ENCODE measurements around the gene SLC25A52.
"Not testable (repeated sequence)": the region's sequence is repeated elsewhere in the genome, so short reads cannot be mapped to it uniquely, and the experiment has no call there.

SLC25A52 gene

GRCh38 chr18:31740180-31740579, 20.5 kb downstream of the SLC25A52 start:
- no peak for ATAC-seq

GRCh38 chr18:31739651-31740050, 21.0 kb downstream of the SLC25A52 start:
- ATAC-seq, result no peak
- DNase-seq, result no peak

More at GRCh38 chr18:31740180-31740579, 20.5 kb downstream of the SLC25A52 start:
- DNase-seq, result no peak

GRCh38 chr18:31738460-31739407, 21.9 kb downstream of the SLC25A52 start:
- no peak for ATAC-seq
- no peak for DNase-seq

- ATAC-seq (no peak), DNase-seq (no peak)
Observed at GRCh38 chr18:31736630-31737029, 24.1 kb downstream of the SLC25A52 start.

- ATAC-seq (no peak), DNase-seq (no peak)
Observed at GRCh38 chr18:31731628-31732027, 29.1 kb downstream of the SLC25A52 start.

DNA sequence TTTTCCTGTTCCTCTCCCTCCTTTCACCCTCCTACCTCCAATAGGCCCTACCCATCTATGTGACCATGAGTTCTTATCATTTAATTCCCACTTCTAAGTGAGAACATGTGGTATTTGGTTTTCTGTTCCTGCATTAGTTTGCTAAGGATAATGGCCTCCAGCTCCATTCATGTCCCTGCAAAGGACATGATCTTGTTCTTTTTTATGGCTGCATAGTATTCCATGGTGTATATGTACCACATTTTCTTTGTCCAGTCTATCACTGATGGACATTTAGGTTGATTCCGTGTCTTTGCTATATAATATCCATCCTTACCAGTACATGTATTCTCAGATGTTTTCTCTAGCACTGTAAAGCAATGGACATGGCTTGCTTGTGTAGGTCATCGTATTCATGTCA, 31.5 kb downstream of the SLC25A52 start:
- not testable (repeated sequence) for DNase-seq, ATAC-seq

GRCh38 chr18:31723990-31724711, 36.5 kb downstream of the SLC25A52 start:
- ATAC-seq, result peak; percentile 20
- no peak for DNase-seq

DNA sequence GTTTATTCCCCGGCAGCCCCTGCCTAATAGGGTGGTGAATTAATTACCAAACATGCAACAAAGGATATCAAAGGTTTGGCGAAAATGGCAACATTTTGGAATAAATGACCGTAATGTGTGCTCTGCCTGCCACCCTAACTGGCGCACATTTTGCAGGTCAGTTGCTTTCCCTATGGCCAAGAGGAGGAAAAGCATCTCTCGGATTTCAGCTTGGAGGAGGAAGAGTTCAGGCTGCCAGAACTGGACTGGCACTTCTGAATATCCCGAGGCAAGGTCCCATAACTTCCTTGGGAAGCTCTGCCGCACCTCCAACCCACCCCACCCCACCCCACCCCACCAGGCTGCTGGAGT, 37.1 kb downstream of the SLC25A52 start:
- no peak for DNase-seq
- no peak for ATAC-seq

DNA sequence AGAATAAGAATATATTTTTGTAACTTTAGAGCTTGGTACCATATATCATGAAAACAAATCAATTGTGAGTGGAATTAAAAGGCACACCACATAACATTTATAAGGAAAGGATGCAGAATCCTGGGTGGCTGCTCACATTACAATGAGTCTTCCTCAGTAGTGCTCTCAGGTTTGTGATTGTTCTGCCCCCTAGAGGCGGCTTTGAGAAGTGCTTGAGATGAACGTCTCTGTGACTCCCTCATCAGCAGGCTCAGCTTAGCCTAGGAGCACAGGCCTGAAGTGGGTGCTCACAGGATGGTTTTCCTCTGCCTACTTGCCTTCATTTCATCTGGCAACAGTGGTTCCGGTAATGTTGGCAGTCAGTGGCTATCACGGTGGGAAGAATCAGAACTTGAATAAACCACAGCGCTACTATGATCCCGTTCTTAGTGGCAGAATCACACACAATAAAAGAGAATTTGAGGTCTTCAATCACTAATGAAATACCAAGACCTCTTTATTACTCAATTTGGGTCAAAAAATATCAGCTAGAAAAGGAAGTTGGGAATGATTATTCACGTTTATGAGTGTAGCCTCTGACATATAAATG, 38.2 kb downstream of the SLC25A52 start:
- DNase-seq (peak; percentile 79), ATAC-seq (peak; percentile 88)

GRCh38 chr18:31721601-31722000, 39.1 kb downstream of the SLC25A52 start:
- DNase-seq (no peak), ATAC-seq (no peak)

- ATAC-seq, result no peak
- no peak for DNase-seq
Observed at GRCh38 chr18:31720867-31721266, 39.8 kb downstream of the SLC25A52 start.

DNA sequence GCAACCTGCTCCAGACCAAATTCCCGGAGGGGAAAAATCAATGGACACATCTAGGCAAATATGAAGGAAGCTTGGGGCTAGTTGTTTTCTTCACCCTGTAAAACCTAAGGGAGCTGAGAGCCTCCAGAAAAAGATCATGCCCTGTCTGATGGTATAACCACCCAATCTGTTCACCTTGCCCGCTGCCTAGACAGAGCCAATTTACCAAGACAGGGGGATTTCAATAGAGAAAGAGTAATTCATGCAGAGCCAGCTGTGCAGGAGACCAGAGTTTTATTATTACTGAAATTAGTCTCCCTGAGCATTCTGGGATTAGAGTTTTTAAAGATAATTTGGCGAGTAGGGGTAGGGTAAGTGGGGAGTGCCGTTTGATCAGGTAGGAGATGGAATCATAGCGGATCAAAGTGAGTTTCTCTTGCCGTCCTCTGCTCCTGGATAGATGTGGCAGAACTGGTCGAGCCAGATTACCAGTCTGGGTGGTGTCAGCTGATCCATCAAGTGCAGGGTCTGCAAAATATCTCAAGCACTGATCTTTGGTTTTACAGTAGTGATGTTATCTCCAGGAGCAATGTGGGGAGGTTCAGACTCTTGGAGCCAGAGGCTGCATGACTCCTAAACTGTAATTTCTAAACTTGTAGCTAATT, 41.2 kb downstream of the SLC25A52 start:
- DNase-seq (no peak), ATAC-seq (no peak)

- DNase-seq, result no peak
- no peak for ATAC-seq
Observed at GRCh38 chr18:31718386-31718785, 42.3 kb downstream of the SLC25A52 start.

DNA sequence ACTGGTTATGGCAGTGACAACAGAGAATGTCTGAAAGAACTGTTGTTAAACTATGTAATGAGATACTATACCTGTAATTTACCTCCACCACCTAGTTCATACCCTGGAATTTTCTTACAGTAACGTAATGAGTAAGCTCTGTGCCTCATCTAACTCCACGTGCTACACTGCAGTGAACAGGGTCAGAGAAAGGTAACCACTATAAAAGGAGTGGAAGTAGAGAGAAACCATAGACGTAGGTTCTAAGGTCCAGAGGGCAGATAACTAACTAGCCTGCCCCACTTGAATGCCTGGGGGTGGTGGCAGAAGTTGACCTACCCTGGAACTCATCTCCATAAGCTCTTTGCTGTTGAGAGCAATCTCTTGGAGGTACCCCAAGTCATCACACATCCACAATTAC, 44.3 kb downstream of the SLC25A52 start:
- no peak for ATAC-seq
- no peak for DNase-seq

- ATAC-seq (no peak), DNase-seq (no peak)
Observed at GRCh38 chr18:31711365-31712172, 49.1 kb downstream of the SLC25A52 start.

DNA sequence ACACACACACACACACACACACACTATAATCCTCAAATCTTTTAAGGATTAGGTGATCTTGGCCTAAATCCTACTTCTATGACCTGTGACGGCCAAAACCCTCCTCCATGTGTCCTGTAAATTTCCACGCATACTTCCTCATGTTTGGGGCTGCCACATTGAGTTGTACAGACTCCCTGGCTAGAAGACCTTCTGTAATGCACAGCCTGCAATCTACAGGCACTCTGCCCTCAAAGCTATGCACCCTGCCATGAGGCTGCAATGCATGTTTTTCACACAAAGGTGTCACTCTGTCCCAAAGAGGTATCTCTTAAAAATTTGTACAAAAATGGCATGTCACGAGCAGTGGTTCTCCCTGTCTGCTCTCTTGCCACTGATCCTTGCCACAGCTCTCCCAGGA, 49.9 kb downstream of the SLC25A52 start:
- no peak for ATAC-seq
- DNase-seq, result no peak

Data from stimulated activated naive CD8-positive, alpha-beta T cell treated with anti-CD3 and anti-CD28 coated beads, Interleukin-15, Interleukin-2, amounts not matched to agents 100 U/mL and 50 U/mL, for 24 hours (primary cell).